GM23248 (cell line): Measurements from ENCODE around the gene IL4.

Experiments
- EZH2 ChIP-seq: fragments of 200-600 bp; sonication (generic); IDR thresholded peaks from 2 replicates; pipeline ENCODE4 v1.6.1; 2018; ENCODE audit warnings: antibody characterized with exemption, mild to moderate bottlenecking; ENCODE audit not compliant: insufficient read depth, poor library complexity, severe bottlenecking
- EZH2phosphoT487 ChIP-seq: fragments of 200-600 bp; sonication (generic); IDR thresholded peaks from 2 replicates; pipeline ENCODE4 v1.6.1; 2018; ENCODE audit warnings: antibody characterized with exemption, moderate library complexity, mild to moderate bottlenecking, low read depth; ENCODE audit not compliant: insufficient read depth

DNA sequence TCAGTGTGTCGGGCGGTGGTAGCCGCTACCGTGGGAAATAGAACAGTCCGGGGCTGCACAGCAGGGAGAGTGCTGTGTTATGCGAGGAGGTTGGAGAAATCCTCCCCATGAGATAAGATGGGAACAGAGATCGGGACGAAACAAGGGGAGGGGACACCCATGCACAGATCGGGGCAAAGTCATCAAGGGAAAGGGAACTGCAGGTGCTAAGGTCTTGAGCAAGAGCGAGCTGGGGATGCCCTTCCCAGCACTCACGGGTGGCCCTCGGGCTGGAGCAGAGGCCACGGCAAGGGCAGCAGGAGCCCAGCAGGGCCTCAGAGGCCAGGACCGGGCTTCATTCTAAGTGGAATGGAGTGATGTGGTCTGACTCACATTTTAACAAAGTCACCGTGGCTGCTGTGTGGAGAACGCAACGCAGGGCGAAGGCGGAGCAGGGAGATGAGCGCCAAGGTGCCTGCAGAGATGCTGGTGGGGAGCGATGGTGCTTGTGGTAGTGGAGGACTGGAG lies 8.2 kb upstream of the IL4 start:
- no peak for TF ChIP-seq EZH2
- TF ChIP-seq EZH2phosphoT487: no peak
